GM21786 (cell line): Measurements from ENCODE around the gene TNS1.

Source experiments
- ATAC-seq: cut with Tn5 transposase; IDR thresholded peaks from one replicate; pipeline ENCODE4 v1.9.1; 2021; ENCODE audit not compliant: unreplicated experiment

The TNS1 gene

GRCh38 chr2:217983276-217984233 lies 19.2 kb downstream of the TNS1 start:
- ATAC-seq: no peak

DNA sequence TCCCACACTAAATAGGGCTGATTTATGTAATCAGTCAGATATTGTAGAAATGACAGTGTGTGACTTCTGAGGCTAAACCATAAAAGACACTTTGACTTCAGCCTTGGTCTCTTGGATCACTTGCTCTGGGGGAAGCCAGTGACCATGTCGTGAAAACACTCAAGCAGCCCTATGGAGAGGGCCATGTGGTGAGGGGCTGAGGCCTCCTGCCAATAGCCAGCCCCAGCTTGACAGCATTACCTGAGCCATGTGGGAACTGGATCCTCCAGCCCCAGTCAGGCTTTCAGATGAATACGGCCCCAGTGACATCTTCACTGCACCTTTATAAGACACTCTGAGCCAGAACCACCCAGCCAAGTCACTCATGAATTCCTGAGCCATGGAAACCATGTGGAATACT lies 20.8 kb downstream of the TNS1 start:
- ATAC-seq: no peak

- no peak for ATAC-seq
Observed at GRCh38 chr2:217981084-217981730, 21.6 kb downstream of the TNS1 start.

DNA sequence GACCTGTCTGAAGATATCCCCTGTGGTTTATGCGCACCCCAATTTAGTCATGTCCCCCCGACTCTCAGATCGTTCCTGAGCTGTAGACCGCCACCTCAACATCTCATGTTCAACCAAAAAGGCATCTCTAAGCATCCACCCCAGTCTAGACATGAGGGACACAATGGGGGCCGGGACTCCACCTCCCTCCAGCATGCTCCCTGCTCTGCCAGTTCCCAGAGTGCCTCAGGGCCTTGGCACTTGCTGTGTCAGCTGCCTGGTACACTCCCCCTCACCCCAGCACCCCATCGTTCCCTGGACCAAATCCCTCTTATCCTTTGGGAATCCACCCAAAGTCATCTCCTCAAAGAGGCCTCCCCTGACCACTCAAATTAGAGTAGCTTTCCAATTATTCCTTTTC lies 22.2 kb downstream of the TNS1 start:
- ATAC-seq: no peak

- ATAC-seq: no peak
Observed at GRCh38 chr2:217980036-217980435, 22.8 kb downstream of the TNS1 start.

GRCh38 chr2:217979151-217979811 lies 23.5 kb downstream of the TNS1 start:
- ATAC-seq: no peak

- no peak for ATAC-seq
Observed at GRCh38 chr2:217978536-217979150, 24.2 kb downstream of the TNS1 start.

- ATAC-seq: no peak
Observed at GRCh38 chr2:217977840-217978535, 24.8 kb downstream of the TNS1 start.

DNA sequence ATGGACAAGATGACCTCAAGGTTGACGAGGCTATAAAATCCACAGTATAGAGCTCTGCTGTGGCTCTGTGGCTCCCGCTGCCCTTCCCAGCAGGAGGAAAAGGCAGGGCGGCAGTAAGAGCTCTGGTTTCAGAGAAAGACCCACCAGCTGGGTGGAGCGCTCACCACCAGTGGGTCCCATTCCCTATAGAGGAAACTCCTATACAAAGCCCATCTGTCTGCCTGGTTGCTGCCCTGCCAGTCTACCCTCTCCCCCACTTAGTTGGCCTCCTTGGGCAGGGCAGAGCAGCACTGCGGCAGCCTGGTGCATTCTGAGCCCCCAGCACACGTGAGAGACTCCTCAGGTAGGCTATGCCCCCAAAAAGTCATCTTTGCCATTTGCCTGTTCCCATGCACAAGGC lies 26.5 kb downstream of the TNS1 start:
- no peak for ATAC-seq

GRCh38 chr2:217975626-217976025 lies 27.2 kb downstream of the TNS1 start:
- no peak for ATAC-seq

- no peak for ATAC-seq
Observed at GRCh38 chr2:217974389-217975005, 28.3 kb downstream of the TNS1 start.

GRCh38 chr2:217973008-217973787 lies 29.6 kb downstream of the TNS1 start:
- no peak for ATAC-seq

DNA sequence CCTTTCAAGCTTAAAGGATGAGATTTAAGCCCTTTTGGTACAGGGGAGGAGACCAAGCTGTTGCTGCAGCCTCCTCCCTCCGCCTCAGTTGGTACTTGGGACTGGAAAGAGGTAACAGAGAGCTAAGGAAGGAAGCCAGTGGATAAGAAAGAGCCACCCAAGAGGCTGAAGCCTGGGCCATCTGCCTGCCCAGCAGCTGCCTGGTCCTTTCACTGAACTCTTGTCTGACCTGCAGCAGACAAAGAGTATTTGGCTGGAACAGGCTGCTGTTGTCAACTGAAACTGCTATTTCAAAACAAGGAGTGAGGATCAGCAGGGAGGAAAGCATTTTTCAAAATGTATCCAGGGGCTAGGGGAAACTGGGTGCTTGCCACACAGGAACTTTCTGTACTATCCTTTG lies 30.3 kb downstream of the TNS1 start:
- ATAC-seq: no peak

DNA sequence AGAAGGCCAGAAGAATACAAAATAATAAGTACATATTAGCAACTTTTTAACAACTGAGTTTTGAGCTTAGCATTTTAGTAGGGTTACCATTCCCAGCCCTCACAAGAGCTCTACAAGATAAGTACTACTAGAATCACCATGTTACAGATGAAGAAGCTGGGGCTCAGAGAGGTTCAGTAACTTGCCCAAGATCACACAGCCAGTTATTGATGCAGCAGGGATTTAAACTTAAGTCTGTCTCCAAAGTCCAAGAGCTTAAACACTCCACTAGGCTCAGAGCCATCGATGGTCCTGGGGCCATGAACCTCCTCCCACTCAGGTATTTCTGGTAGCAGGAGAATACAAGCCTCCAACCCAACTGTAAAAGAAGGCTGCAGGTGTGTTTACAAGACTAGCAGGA lies 30.8 kb downstream of the TNS1 start:
- ATAC-seq: no peak

GRCh38 chr2:217971166-217971565 lies 31.6 kb downstream of the TNS1 start:
- no peak for ATAC-seq

- no peak for ATAC-seq
Observed at GRCh38 chr2:217970206-217970605, 32.6 kb downstream of the TNS1 start.

DNA sequence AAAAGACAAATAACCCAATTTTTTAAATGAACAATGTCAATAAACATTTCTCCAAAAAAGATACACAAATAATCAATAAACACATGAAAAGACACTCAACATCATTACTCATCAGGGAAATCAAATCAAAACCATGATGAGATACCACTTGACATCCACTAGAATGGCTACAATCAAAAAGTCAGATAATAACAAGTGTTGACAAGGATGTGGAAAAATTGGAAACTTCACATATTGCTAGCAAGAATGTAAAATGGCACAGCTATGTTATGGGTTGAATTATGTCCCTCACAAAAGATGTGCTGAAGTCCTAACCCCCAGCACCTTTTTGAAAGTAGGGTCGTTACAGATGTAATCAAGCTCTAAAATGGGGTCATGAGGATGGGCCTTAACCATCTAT lies 33.2 kb downstream of the TNS1 start:
- no peak for ATAC-seq

- no peak for ATAC-seq
Observed at GRCh38 chr2:217968023-217968422, 34.8 kb downstream of the TNS1 start.

- no peak for ATAC-seq
Observed at GRCh38 chr2:217966423-217967070, 36.2 kb downstream of the TNS1 start.
